Measurements from ENCODE around the gene TBL1X. TPM values are rescaled to one million over a fixed set of nuclear protein-coding genes. Genes with fewer than 3 reads are reported as not detected.

Gene TBL1X
- total RNA-seq, 1 experiment from 2014 or later = 17.6 TPM

GRCh38 chrX:9708086-9708485 is 243.2 kb downstream of the TBL1X start:
- Histone ChIP-seq H3K36me3 (ENCODE audit: low read depth) (peaks cover 9% of the 10 kb centered on the region; the same call in 1 of the 2 replicates), H3K9me2 (ENCODE audit: insufficient read depth) (no peaks in the 10 kb centered on the region), H4K20me1 (ENCODE audit: insufficient read depth) (no peaks in the 10 kb centered on the region), H2AFZ (no peak overlapping the region), H3F3A (ENCODE audit: insufficient read depth, low read depth) (no peaks in the 10 kb centered on the region), H3K27me3 (ENCODE audit: insufficient read depth, low read depth) (no peaks in the 10 kb centered on the region), H3K4me2 (peak overlapping the region; percentile 53; the same call in 1 of the 2 replicates), H3K27ac (no peak overlapping the region), H3K79me2 (ENCODE audit: low read depth) (no peaks in the 10 kb centered on the region), H3K9me3 (ENCODE audit: insufficient read depth, low read depth) (no peaks in the 10 kb centered on the region), H3K4me3 (no peak overlapping the region), H3K4me1 (replicated peaks; ENCODE audit: insufficient read depth) (peaks cover 13% of the 10 kb centered on the region)
- intact Hi-C loops (cut with micrococcal nuclease; ENCODE audit: unreplicated experiment) = loop anchor here (2.0 to 10.0 kb wide), 4 partner anchors 246 to 963 kb away; no protein-coding TSS in a partner anchor
- TF ChIP-seq CTCF (conservative IDR thresholded peaks at IDR 0.05) = no peak
- CTCF ChIA-PET = interaction anchor here (0.6 kb wide), 1 partner anchor 737 kb away, joined by 3 read pairs; no protein-coding TSS in a partner anchor
- no TSS peak for BruUV-seq (replicated peaks)
- POLR2A ChIA-PET (ENCODE audit: unreplicated experiment) = no interaction called here
- no peak for DNase-seq

DNA sequence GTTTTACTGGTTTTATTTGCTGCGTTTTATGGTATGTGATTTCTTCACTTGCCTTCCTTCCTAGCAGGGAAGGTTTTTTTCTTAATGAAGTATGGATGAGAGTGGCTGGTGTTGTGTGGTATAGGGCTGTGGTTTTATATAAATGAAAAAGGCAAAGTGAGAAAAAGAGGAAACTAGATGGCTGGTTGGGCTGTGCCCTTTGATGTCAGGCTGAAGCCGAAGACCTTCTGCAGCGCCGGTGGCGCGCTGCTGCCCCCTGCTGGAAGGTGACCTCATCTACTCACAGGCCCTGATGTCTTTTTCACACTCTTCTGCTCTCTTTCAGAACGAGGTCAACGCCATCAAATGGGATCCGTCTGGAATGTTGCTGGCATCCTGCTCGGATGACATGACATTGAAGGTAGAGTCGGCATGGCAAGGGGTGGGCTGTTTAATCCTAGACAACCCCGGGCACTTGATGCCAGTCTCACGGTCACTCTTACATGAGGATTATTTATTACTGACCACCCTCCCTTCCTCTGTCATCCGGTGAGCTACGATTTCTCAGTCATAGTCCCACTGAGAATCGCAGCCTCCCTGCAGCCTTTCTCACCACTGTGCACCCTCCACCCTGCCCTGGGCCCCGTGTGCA is 244.2 kb downstream of the TBL1X start:
- BruUV-seq (replicated peaks) = no TSS peak
- Histone ChIP-seq H4K20me1 (ENCODE audit: insufficient read depth) (no peaks in the 10 kb centered on the region), H3K9me3 (ENCODE audit: insufficient read depth, low read depth) (no peaks in the 10 kb centered on the region), H3K4me2 (peak overlapping the region; percentile 53), H3K4me3 (no peak overlapping the region), H3K4me1 (replicated peaks; ENCODE audit: insufficient read depth) (peaks cover 13% of the 10 kb centered on the region), H3F3A (ENCODE audit: insufficient read depth, low read depth) (no peaks in the 10 kb centered on the region), H3K79me2 (ENCODE audit: low read depth) (no peaks in the 10 kb centered on the region), H3K27ac (0 out of 2 replicates have a peak overlapping the region, but pooled peaks have one; percentile 12), H3K27me3 (ENCODE audit: insufficient read depth, low read depth) (no peaks in the 10 kb centered on the region), H3K36me3 (ENCODE audit: low read depth) (peaks cover 9% of the 10 kb centered on the region; the same call in 1 of the 2 replicates), H2AFZ (no peak overlapping the region), H3K9me2 (ENCODE audit: insufficient read depth) (no peaks in the 10 kb centered on the region)
- TF ChIP-seq CTCF (conservative IDR thresholded peaks at IDR 0.05) = peak; percentile 84
- no peak for TF ChIP-seq EZH2 (IDR thresholded peaks at IDR 0.05; ENCODE audit: low read depth)
- peak; percentile 58 to 72 for DNase-seq
- intact Hi-C loops (cut with micrococcal nuclease; ENCODE audit: unreplicated experiment) = loop anchor here (2.0 to 10.0 kb wide), 4 partner anchors 247 to 964 kb away; no protein-coding TSS in a partner anchor
- ChIA-PET CTCF (no interaction called here), POLR2A (ENCODE audit: unreplicated experiment) (no interaction called here)

GRCh38 chrX:9710332-9710731 is 245.5 kb downstream of the TBL1X start:
- Histone ChIP-seq H3K9me3 (ENCODE audit: insufficient read depth, low read depth) (no peaks in the 10 kb centered on the region), H3K4me3 (no peak overlapping the region), H3K4me2 (no peak overlapping the region), H2AFZ (no peak overlapping the region), H3K4me1 (replicated peaks; ENCODE audit: insufficient read depth) (peaks cover 13% of the 10 kb centered on the region), H3K27ac (no peak overlapping the region), H3K9me2 (ENCODE audit: insufficient read depth) (no peaks in the 10 kb centered on the region), H3K27me3 (ENCODE audit: insufficient read depth, low read depth) (no peaks in the 10 kb centered on the region), H3F3A (ENCODE audit: insufficient read depth, low read depth) (no peaks in the 10 kb centered on the region), H3K79me2 (ENCODE audit: low read depth) (no peaks in the 10 kb centered on the region), H4K20me1 (ENCODE audit: insufficient read depth) (no peaks in the 10 kb centered on the region), H3K36me3 (ENCODE audit: low read depth) (peaks cover 9% of the 10 kb centered on the region; the same call in 1 of the 2 replicates)
- POLR2A ChIA-PET (ENCODE audit: unreplicated experiment) = no interaction called here
- TF ChIP-seq CTCF (conservative IDR thresholded peaks at IDR 0.05) (no peak), EZH2 (IDR thresholded peaks at IDR 0.05; ENCODE audit: low read depth) (no peak)
- no TSS peak for BruUV-seq (replicated peaks)
- DNase-seq = no peak
- CTCF ChIA-PET = no interaction called here
- intact Hi-C loops (cut with micrococcal nuclease; ENCODE audit: unreplicated experiment) = no loop called here

Data from PC-9 (cell line).